CD4-positive, alpha-beta T cell treated with Interleukin-12 subunit alpha and Interleukin-12 subunit beta, for 1 hour (primary cell): Measurements from ENCODE around the gene USP15.

Experiments
- DNase-seq: peaks from one replicate; pipeline ENCODE4 v3.0.0-alpha.2; 2020

Gene USP15

DNA sequence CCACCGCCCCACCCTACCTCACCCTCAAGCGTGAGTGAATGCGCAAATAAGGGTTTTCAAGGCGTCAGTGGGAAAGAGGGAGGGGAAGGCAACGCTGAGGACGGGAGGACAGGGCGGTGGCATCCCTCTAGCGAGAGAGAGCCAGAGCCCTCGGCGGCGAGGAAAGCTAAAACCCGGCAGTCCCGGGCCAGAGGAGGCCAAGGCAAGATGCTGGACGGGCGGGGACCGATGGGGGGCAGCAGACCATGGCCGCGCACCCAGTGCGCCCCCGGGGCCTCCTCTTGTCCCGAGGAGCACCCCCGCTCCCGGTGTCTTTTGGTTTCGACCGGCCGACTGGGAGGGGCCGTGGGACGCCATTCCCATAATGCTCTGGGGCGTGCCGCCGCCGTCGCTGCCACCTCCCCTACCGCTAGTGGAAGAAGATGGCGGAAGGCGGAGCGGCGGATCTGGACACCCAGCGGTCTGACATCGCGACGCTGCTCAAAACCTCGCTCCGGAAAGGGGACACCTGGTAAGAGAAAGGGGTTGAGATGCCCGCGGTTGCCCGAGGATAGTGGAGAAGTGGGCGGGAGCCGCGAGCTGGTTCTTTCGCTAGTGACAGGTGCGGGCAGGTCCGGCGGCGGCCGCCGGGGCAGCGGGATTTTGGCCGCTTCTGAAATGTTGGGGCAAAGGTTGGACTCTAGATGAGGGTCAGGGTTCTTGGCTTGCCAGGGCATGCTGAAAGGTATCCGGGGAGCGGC, at the start of gene USP15:
TSS of gene USP15 (plus strand) at position 412 of the 740 bp plus-strand sequence. CDS start at position 423, 11 bp downstream.
- peak; percentile 98 for DNase-seq

DNA sequence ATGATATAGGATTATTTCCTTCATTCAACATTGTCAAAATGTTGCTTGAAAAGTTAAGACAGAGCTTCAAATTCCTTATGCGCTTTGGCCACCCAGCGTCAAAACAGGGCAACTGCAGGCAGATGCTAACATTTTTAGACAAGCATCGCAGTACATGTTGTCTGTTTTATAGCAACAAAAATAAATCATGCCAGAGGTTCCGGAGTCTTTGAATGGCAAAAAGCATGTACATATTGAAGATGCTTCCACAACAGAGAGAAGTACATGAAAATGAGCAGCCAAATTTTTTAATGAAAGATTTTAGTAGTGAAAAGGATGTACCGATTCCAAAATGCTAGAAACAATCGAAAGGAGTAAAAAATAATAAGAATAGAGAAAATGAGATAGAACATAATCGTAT, 49.8 kb upstream of the USP15 start:
- peak; percentile 49 for DNase-seq

DNA sequence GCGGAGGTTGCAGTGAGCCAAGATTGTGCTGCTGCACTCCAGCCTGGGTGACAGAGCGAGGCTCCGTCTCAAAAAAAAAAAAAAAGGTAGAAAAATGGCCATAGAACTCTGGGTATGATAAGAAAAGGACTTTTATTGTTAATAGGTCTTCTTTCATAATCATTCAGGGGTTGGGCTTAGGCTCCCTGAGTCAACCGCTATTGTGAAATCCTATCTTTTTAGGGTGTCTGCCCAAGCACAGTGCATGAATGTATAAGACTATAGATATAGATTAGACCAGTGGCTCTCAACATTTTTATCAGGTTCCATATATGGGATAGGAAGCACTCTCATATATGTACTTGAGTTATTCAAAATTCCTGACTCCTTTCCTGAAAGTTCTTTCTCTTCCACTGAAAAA, 48.7 kb upstream of the USP15 start:
- DNase-seq, result no peak

DNA sequence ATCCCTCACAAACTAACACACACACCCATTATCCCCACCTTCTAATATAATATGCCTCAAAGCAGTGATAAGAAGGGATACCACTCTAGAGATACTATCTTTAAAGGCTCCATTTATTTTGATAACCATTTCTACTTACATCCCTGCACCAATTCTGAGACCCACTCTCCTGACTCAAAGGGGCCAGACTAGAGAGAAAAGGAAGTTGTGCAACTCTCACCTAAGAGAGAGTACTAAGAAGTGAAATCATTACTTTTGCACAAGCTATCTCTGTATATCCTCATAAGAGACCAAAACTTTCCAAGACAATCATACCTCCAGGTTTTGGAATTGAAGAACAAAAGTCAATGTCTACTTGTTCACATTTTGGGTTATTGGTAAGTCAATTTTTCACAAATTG, 45.4 kb upstream of the USP15 start:
- DNase-seq, result no peak

DNA sequence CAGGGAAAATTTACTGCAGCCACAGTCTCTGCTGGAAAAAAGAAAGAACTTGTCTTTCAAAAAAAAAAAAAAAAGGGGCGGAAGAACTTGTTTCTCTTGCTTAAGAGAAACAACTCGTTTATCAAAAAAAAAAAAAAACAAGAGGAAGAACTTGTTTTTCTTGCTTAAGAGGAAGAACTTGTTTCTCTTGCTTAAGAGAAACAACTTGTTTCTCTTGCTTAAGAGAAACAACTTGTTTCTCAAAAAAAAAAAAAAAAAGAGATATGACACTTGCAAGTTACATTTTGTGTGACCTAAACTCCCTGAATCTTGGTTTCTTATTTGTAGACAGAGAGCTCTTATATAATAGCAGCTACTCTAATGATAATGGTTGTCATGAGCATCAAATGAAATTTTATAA, 44.7 kb upstream of the USP15 start:
- DNase-seq, result no peak

DNA sequence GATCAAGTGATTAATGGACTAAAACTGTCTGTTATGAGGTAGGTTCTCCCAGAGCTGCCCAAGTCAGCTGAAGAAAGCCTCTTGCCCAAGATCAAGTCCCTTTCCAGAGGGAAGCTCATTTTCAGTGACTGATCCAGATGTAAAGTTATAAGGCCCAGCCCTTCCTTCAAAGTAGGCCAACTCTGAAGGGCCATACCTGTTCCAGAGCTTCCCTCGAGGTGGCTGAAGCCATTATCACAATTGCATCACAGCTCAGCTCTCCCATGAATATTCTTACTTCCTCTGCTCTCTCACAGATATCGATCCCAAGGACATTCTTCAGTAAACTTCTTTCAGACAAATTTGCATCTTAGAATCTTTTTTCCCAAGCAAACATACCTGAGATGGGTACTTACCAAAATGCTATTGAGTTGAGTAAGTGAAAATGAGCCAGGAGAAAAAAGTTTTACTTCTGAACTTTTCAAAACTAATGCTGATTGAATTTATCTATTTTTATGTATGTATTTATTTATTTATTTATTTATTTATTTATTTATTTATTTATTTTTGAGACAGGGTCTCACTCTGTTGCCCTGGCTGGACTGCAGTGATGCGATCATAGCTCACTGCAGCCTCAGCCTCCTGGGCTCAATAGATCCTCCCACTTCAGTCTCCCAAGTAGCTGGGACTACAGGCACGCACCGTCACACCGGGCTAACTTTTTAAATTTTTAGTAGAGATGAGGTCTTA, 42.6 kb upstream of the USP15 start:
- no peak for DNase-seq

DNA sequence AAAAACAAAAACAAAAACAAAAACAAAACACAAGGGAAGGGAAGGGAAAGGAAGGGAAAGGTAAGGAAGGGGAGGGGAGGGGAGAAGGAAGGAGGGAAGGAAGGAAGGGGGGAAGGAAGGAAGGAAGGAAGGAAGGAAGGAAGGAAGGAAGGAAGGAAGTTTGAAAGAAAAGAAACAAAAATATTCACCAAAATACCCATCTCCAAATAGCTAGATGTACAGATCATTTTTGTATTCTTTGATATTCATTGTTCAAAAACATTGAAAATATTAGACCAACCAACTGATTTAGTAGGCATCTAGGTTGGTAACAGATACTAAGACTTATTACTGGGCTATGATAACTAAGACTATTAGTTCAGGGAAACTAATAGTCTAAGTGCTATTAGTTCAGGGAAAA, 39.1 kb upstream of the USP15 start:
- DNase-seq, result no peak

DNA sequence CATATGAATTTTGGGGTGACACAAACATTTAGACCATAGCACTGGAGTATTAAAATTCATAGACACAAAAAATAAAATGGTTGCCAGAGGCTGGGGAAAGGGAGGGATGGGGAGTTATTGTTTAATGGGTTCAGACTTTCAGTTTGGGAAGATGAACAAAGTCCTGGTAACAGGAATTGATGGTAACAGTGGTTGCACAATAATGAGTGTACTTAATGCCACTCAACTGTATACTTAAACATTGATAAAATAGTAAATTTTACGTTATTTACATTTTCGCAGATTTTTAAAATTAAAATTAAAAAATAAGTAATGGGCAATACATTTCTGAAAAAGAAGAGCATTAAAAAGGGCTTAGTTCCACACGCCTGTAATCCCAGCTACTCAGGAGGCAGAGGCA, 35.6 kb upstream of the USP15 start:
- no peak for DNase-seq

DNA sequence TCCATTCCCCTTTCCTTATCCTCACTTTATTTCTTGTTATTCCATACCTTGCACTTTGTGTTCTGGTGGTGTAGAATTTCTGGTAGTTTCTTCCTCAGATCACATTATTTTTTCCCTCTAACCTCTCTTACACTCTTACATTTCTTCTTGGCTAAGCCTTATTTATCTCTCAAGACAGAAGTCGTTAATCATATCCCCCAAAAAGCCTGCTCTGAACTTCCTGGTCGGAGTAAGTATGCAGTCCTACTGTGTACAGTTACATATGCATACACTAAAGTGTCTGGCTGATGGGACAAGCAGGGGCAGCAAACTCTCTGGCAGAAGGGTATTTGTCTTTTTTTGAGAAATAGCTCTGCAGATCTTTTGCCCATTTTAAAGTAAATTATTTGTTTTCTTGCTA, 33.1 kb upstream of the USP15 start:
- DNase-seq, result no peak

DNA sequence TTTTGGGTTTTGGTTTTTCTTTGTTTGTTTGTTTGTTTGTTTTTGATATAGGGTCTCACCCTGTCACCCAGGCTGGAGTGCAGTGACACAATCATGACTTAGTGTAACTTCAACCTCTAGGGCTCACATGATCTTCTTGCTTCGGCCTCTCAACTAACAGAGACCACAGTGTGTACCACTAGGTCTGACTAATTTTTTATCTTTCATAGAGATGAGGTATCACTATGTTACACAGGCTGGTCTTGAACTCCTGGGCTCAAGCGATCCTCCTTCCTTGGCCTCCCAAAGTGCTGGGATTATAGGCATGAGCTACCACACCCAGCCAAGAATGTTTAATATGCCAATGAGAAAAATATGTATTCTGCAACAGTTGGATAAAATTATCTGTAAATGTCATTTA, 29.6 kb upstream of the USP15 start:
- no peak for DNase-seq

DNA sequence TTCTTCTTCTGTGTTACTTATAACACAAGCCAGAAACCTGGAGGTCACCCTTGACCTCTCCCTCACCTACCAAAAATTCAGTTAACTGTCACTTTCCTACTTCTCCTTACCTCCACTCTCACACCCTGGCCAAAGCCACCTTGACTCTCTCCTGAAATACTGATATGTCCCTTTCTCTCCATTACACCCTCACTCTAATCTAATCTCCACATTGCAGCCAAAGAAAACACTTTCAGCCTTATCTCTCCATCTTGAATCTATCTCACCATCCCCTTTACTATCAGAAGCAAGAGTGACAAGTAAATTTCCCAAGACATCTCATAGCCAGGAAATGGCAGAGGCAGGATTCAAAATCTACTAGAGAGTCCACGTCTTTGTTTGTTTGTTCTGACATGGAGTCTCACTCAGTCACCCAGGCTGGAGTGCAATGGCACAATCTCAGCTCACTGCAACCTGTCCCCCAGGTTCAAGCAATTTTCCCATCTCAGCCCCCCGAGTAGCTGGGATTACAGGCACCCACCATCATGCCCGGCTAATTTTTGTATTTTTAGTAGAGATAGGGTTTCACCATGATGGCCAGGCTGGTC, 28.0 kb upstream of the USP15 start:
- DNase-seq, result no peak

DNA sequence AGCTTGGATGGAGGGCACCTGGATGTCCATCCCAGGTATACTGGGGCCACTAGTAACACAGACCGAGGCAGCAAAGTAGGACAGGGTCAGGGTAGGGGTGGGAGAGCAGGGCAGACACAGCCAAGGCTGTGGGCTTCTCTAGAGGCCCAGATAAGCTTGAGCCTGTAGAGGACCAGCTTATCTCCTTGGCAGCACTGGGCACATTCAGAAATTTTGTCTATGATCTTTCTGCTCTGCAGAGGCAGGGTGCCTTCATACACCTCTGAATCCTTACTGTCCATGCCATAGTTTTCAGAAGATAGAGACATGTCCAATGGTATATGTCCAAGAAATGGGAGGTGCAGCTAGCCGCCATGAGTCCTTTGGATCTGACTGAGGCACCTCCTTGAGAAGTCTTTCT, 26.4 kb upstream of the USP15 start:
- DNase-seq, result no peak

DNA sequence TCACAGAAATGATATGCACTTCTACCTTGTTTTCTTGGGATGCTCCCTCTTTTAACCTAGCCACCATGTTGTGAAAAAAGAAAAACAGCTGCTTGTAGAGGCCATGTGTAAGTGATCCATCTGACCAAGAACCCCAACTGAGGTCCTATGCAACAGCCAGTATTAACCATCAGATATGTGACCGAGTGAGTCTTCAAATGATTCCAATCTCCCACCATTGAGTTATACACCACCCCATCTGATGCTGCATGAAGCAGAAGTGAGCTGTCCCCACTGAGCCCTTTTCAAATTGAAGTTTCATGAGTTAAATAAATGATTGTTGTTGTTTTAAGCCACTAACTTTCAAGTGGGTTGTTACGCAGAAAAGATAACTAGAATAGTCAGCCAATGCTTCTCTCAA, 20.6 kb upstream of the USP15 start:
- no peak for DNase-seq

DNA sequence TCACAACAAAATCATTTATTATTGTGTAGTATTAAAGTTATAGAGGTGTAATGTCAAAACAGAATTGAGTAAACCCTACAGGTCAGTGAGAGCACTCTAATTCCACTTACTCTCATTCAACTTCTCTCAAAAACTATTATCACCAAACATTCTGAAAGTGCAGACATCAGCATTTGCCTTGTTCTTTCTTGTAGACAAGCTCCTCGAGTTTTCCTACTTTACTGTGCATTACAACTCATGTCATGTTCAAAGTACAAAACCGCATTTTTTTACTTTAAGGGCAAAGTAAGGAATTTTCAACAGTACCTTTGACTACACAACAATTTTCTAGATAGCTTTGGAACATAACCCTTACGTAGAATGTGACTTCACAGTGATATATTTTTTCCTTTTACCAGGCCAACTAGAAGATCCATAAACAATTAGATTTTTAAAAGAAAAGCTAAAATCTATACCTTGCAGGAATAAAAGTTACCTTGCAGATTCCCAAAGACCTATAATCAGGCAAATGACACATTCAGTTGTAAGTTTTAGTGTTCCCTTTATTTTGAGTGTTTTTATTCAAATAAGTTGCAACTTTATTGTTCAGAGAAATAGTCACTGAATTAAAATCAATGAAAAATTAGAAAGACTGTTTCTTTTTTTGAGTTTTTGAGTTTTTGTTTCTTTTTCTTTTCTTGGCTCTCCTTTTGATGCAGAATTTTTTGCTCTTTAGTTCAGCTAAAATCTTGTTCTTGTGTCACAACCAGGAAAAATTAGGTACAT, 12.7 kb upstream of the USP15 start:
- no peak for DNase-seq

DNA sequence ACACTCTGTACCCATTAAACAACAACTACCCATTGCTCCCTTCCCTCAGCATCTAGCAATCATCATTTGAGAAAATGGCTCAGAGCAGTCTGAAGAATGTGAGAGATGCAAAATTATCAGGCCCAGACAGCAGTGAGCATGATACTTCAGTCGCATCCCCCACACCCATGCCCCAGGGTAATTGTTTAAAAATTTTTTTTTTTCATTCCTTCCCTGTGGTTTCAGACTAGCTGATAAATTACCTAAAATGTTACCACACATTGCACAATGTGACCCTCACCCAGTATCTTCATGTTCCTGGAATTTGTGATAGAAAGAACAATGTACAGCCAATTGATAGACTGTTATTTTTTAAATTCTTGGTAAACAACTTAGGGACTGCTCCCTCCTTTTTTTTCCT, 11.3 kb upstream of the USP15 start:
- no peak for DNase-seq

DNA sequence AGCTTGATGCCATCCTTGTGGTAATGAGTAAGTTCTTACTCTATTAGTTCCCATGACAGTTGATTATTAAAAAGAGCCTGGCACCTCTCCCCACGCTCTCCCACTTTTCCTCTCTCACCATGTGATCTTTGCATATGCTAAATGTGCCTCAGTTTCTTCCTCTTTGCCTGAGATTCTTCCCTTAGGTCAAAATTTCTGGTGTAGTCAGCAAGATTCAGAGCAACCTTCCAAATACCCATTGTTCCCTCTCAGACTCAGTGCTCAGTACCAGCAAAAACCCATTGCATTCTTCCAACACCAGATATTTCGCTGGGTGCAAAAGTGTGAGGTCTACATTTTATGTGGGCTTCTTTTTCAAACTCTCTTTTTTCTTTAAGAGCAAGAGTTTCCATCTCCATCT, 10.8 kb upstream of the USP15 start:
- no peak for DNase-seq

DNA sequence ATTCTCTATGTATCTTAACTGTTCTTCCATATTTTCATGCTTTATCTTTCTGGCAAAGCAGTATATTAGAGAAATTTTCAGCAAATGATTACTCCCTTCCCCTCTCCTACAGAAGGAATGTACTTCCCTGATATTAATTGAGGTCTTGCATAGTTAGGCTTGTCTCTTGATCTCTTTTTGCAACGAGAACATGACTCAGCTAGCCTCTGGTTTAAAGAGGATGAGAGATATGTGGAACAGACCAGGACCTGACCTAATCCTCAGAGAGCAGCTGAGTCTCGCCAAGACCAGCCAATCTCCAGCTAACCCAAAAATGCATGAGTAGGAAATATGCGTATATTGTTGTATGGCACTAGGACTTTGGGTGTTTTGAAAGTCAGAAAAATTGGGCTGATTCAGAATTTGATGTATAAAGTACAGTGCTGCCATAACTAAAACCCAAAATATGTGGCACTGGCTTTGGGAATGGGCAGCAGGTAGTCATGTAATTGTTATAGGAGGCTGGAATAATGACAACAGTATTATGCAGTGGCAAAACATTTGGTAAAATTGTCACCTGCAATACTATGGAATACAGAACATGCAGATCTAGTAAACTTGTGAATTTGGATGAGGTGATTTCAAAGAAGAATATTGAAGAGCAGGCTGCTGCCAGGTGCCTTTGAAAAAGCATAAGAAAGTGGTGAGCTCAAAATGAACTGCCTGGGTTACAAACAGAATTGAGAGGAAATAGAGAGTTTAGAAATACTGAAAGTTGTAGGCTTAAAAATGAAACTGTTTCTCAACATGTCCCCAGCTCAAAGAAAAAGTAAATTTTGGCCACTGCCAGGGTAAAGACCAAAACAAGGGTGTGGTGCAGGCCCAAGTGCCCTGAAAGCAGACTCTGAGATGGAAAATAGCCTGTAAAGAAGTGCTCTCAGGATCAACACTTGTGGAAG, 9.3 kb upstream of the USP15 start:
- DNase-seq, result no peak

DNA sequence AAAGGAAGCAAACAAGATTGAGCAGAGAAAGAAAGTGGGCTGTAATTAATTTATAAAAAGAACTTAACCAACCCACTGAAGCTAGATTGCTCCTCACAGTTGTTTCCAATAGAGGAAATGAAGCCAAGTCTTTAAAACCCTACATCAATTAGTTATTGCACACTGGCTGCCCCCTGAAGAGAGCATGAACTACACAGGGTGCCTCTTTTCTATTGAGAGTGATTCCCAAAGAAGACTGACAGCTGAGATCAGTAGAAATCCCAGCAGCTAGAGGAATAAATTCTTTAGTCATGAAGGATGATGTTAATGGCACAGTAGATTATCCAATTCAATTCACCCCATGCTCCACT, 8.6 kb upstream of the USP15 start:
- DNase-seq, result no peak

DNA sequence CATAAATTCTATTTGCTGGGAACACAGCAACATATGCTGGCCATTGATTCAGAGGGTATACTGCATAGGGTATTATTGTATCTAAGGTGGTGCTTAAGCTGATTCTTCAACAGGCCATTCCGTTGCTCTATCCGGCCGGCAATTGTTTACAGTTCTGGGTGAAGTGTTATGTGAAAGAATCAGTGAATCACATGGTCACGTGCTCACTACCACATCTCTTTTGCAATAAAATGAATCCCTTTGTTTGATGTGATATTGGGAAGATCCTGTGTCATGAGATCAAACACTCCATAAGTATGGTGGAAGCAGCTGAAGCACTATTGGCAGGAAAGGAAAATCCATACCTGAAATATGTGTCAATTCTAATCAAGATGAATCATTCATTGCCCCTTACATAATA, 7.6 kb upstream of the USP15 start:
- no peak for DNase-seq

DNA sequence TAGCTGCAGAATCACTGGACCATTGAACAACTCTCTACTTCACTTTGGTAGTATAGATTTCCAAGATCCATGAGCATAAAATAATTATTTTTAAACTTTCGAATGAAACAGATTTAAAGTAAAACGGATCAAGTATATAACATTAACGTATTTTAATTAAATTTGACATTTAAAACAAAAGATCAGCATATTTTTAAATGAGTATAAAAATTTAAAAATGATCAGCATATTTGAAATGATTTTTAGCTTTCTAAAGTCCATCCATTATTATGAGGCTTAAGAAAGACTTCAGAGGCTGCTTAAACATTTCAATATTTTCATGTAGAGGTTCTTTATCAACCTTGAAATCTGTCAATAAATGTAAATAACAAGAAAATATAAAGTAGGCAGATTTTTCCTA, 5.2 kb upstream of the USP15 start:
- no peak for DNase-seq

DNA sequence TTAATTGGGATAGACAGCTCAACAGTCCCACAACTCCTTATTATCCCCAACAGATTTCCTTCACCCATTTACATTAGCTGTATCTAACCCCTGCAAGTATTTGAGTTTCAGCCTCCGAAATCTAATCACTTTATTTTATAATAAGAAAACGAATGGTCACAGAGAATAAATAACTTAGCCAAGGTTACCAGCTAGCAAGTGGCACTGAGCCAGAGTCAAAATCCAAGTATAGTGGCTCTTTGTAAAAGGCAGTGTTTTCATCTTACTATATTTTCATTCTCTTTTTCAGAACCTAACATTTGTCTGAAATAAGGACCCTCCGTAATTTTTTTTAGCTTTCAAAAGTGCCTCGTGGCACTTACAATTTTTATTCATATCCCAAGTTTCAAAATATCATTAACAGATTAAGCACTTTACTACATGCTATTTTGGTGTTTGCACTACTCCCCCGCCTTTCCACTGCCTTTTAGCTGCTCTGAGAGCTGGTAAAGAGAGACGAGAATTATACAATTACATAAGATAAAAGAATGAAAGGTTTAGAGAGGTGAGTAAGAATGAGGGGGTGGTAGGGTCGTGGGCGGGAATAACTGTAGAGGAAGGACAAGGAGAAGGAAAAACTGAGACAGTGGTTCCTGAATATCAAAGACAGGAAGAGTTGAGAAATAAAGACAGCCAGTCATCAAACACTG, 3.7 kb upstream of the USP15 start:
- DNase-seq, result no peak

DNA sequence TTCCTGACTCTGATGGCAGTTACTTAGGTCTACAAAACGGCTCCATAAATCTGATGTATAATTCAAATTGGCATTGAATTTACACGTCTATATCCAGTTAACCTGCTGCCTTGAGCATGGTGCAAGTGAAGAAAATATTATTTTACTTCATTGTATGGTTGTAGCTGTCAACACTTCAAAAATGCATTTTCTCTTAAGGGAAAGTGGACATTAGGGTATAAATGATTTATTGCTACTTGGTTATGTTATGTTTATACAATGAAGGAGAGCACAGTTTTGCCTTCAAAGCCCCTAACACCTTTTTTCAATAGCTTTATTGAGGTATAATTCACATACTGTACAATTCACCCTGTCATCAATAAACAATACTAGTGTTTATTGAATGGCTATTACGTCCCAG, 2.0 kb upstream of the USP15 start:
- no peak for DNase-seq
